ENCODE data around the gene MYO3B.
"Not testable (repeated sequence)": the region's sequence is repeated elsewhere in the genome, so short reads cannot be mapped to it uniquely, and the experiment has no call there.

MYO3B gene

GRCh38 chr2:170391018-170391417 lies 213.1 kb downstream of the MYO3B start:
- no peak for DNase-seq

DNA sequence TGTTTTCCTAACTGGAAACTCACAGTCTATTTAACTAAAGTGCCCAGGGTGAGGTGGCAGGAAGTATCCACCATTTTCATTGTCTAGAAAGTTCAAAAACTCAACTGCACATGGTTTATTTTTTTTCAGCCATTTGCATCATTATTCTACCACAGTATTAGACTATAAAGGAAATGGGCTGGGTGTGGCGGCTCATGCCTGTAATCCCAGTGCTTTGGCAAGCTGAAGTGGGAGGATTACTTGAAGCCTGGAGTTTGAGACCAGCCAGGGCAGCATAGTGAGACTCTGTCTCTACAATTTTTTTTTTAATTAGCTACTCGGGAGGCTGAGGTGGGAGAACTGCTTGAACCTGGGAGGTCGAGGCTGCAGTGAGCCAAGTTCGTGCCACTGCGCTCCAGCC lies 213.8 kb downstream of the MYO3B start:
- DNase-seq, result no peak

DNA sequence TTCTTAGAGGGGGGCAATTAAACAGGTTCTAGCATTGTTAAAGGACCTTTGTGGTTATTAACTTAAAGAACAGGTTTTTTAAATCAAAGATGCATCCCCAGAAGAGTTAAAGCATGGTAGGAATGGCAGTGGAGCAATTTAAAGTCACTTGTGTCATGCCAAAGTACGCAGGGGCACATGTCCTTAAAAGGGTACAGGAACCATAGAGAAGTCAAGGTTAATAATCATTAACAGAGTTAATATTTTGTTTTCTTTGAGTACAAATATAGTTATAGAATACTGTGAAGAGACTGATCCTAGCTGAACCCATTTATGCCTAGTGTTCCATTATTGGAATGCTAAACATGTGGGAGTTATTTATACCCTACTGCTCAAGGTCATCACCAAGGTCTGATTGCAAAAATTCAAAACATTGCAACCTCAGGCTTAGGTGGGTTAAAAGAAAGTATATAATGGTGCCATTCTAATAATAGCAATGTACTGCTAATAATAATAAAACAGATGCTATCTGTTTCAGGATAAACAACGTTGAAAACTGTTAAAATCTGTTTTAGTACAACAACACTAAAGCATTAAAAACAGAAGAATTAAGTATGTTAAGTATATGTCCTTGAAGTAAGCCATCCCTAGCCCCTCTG lies 216.0 kb downstream of the MYO3B start:
- no peak for DNase-seq

DNA sequence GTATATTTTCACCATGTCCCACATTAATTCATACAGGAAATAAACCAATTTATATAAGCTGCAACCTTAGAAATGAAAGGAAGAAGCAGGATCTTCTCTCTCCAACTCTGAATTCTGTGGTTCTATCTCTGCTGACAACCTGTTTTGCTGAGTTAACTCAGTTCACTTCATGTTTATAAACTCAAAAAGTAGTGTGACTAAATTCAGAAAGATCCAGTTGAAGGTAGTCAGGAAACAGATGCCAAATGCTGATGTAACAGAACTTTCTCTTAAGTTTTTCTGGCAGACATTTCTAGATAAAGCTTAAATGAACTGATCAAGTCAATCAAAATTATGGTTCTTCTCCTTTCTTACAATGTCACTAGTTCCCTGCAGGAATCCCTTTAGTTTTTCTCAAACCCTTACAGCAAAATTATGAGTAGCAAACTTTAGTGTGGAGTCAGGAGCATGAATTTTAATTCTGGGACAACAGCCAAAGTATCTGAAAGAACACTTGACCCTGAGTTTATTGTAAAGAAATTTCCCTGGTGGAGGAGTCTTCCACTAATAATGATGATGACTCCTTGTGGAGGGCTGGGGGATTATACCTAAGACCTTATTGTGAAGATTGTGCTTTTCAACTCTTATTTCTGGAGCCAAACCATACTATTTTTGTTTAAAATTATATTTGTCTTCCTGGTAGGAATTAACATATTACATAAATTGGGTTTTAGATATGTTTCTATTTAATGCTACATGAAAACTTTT lies 216.9 kb downstream of the MYO3B start:
- no peak for DNase-seq

DNA sequence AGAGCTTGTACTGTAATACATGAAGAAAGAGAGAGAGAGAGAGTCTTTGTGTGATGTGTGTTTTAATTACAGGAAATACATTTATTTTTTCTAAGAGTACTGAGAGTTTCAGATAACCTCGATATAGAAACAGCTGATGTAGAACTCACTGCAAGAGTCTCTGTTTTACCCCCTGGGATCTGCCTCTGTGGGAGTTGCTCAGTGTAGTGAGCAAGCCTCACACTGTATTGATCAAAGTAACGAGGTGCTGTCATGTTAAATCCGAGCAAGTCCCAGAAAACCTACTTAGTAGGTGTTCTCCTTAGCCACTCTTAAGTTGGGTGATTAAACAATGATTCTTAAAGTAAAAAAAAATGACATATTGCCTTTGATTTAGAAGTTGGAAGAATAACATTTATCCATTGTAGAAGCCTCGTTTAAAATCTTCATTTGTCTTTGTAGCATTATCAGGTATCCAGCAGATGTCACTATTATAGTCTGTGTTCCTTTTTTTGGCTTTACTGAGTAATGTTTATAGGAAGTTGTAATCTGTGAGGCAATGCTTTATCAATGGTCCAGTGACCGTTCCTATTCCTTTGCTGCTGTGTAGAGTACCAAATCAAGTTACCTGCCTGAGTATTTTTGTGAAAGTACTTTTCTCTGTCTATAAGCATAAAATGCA lies 219.0 kb downstream of the MYO3B start:
- no peak for DNase-seq

DNA sequence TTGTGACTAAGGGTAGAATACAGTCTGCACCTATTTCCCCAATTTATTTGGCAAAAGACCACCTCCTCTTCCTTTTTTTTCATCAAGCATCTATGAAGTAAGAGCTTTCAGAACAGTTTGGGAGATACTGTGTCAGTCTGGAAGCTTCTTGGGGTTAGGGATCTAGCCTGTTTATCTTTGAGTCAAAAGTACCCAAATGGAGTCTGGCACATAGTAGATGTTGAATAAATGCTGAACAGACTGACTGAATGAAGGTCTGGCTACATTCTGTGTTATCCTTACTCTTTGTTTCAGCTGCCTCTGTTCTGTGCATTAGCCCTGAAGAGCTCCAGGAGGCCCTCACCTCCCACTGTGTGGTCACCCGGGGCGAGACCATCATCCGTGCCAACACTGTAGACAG lies 223.2 kb downstream of the MYO3B start:
- DNase-seq, result no peak

GRCh38 chr2:170404846-170405245 lies 226.9 kb downstream of the MYO3B start:
- no peak for DNase-seq

DNA sequence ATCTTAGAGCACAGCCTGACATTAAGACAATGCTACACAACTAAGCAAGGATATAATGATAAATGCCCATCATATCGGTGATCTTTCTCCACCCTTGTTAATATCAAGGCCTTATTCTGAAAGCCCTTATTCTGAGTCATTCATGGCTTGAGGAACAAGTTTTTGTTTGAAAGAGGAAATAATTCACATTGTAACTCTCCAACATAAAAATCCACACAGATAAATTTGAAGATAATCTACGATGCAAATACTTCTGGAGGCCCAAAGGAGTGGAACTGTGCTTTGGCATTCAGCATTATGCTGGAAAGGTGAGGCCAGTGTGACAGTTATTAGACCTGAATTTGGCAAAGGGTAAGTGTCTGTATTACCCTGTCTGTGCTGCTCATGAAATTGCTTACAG lies 227.4 kb downstream of the MYO3B start:
- DNase-seq, result no peak

- DNase-seq, result no peak
Observed at GRCh38 chr2:170408461-170409163, 230.7 kb downstream of the MYO3B start.

GRCh38 chr2:170409164-170409535 lies 231.2 kb downstream of the MYO3B start:
- DNase-seq, result peak; percentile 71

DNA sequence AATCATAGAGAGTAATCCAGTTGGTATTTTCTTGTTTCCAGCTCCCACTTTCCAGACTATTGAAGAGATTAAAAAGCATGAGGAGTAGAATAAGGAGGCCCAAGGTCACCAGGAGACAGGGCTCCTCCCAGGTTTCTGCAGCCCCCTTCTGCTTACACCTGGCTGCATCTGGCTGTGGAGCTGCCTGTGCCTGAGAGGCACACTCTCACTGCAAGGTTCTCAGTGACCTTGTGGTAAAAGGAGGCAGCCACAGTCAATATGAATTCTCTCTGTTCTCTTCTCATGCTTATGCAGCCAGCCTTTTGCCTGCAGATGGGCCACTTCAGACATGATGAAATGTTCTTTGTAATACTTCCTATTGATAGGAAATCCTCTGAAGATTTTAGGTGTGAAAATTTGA lies 233.7 kb downstream of the MYO3B start:
- DNase-seq, result no peak

GRCh38 chr2:170420961-170421687 lies 243.2 kb downstream of the MYO3B start:
- DNase-seq, result no peak

- DNase-seq, result no peak
Observed at GRCh38 chr2:170423919-170424318, 246.0 kb downstream of the MYO3B start.

DNA sequence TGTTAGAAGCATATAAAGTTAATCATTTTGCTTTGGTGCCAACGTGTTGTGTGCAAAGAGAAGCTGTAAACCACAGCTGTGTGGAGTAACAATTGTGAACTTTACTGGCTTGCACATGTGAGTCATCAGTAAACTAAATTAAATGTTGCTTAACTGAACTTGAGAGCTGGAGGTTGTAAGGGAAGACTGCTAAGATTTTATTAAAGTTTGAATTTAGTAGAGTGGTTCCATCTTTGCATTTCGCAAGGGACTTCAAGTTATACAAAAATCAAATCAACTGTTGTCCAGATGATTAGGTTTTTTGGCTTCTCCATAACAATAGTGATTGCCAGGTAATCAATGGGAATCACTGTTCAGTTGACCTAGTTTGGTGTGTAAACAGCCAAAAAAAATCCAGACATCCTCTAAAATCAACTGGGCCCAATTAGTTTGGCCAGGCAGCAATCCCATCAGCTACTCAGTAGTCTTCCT lies 247.4 kb downstream of the MYO3B start:
- no peak for DNase-seq

GRCh38 chr2:170428868-170429267 lies 250.9 kb downstream of the MYO3B start:
- no peak for DNase-seq

DNA sequence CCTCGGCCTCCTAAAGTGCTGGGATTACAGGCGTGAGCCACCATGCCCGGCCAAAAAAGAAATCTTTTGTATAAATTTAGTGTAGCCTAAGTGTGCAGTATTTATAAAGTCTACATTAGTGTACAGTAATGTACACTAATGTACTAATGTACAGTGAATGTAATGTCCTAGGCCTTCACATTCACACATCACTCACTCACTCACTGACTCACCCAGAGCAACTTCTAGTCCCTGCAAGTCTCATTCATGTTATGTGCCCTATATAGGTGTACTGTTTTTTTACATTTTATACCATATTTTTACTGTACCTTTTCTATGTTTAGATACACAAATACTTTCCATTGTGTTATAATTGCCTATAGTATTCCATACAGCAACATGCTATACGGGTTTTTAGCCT lies 254.9 kb downstream of the MYO3B start:
- DNase-seq, result no peak

DNA sequence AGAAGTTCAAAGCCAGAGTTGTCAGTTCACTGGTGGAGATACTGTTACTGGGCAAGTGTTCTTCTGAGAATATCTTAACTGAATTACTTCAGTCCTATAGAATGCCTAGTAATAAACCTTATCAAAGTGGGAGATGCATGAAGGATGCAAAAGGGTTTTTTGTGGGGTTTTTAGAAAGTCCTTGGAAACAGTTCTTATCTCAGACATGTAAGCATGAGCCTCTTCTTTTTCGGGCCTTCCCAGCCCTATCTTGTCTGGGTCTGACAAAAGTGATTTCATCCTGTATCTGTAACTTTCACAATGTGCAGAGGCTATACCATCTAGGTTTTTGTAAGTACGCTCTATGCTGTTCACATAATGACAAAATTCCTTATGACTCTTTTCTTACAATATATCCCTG lies 255.5 kb downstream of the MYO3B start:
- no peak for DNase-seq

- not testable (repeated sequence) for DNase-seq
Observed at GRCh38 chr2:170434396-170434795, 256.4 kb downstream of the MYO3B start.

DNA sequence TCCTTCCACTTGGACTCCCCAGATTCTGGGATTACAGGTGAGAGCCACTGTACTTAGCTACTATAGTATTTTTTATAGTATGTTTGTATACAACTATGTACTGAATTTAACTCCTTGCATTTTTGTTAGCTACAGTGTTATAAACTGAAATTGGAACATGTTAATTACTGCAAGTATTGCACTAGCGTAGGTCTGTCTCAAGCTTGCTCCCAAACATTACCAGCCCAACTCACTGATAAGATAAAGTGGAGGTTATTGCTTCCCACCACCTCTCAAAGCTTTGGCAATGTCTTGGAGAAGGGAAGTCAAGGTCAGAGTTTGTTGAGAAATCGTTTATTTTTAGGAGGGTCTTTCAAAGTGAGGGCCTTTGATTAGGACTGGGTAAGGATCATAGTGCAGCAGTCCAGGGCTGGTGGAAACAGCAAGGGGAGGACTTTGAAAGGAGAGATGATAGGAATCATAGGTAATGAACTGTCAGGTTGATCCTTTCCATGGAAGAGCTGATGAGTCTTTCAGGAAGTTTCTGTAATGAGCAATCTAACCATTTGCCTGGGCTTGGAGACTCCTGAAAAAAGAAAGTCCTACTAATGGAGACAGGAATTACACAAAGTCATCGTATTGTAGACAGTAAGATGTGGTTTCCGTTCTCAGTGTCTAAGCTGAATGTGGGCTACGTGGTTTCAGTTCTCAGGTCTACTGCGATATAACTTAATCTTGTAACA lies 257.1 kb downstream of the MYO3B start:
- peak; percentile 35 for DNase-seq

DNA sequence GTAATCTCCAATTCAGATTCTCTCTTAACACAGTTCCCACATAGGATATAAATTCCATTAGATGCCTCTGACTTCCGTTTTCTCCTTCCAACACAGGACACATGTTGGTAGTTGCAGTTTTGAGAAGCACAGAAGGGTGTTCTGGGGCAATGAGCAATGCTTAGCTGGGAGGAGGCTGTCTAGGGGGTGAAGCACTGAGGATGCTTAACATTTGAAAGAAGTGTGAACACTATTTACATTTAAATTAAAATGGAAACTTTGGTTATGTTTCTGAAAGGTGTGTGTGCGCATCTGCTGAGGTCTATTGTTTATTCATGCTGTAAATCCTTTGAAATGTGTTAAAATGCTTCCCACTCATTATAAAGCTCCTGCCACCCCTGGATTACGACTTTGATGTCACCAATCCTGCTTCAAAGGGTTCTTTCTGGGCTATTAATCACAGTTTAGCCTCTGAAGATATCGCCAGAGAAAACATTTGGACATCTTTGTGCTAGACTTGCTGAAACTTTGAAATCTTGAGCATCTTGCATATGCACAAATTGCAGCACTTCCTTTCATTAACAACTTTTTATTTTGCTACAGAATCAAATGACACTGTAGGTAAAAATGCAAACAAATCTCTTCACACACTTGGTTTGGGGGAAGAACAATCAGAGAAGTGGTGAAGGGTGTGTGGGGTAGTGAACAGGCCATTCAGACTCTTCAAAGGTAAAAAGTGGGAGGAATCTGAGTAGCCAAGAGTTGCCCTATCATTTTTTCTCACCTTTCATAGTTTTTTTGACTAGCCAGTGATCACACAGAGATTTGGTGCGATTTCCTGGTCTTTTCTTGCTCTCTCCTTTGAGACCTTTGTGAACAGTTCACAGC lies 258.4 kb downstream of the MYO3B start:
- DNase-seq, result no peak

GRCh38 chr2:170446078-170446477 lies 268.1 kb downstream of the MYO3B start:
- no peak for DNase-seq
